HCT116 (cell line): ENCODE measurements around the gene ASCL2. TPM values are rescaled to one million over a fixed set of nuclear protein-coding genes. Genes with fewer than 3 reads are reported as not detected.

Experiments
- ATAC-seq: fragments of 200-7000 bp; cut with Tn5 transposase; 2 replicates; pipeline ENCODE4 v1.9.1; 2020; ENCODE audit warnings: mild to moderate bottlenecking, moderate library complexity
- BruUV-seq: library from RNA; stranded (reverse); fragments of 400-500 nt; replicated peaks from 2 replicates; lab custom pipeline; 2021; lab: Mats Ljungman, UMichigan
- CTCF ChIA-PET: fragments of 300-600 bp; sonication (Branson Sonifier 250); formaldehyde crosslinking; loops from one replicate; lab custom pipeline; 2021; ENCODE audit warnings: antibody characterized with exemption; lab: Charles Lee
- POLR2A ChIA-PET: fragments of 300-600, 350-600 bp; sonication (Branson Sonifier 250); formaldehyde crosslinking; loops from one replicate; lab custom pipeline; 2021; ENCODE audit warnings: antibody characterized with exemption; lab: Charles Lee
- RAD21 ChIA-PET, 2 experiments: fragments of 300-600 bp; sonication (Branson Sonifier 250); formaldehyde crosslinking; loops; one replicate each; lab custom pipeline; 2023; ENCODE audit warnings: low total read pairs in 2 of 2; ENCODE audit not compliant: uncharacterized antibody in 2 of 2, unreplicated experiment in 2 of 2, low non-redundant PET in 1 of 2; lab: Charles Lee
- DNase-seq: peaks from one replicate; pipeline ENCODE4 v3.0.0-alpha.2; 2010; ENCODE audit warnings: low read depth, low spot score
- H2AFZ ChIP-seq: fragments of 200-600 bp; shearing (Covaris generic), sonication (generic); 2 replicates; pipeline ENCODE4 v1.6.1; 2017; ENCODE audit warnings: low read depth, mixed run types, mixed read lengths, antibody characterized with exemption, low read length; ENCODE audit not compliant: poor library complexity, severe bottlenecking
- H3K27ac ChIP-seq: 2 replicates; pipeline ENCODE4 v1.5.1; 2012; ENCODE audit warnings: low read depth, low read length
- H3K27me3 ChIP-seq: fragments of 200-600 bp; sonication (generic); 2 replicates; pipeline ENCODE4 v1.6.1; 2016; ENCODE audit warnings: mixed run types, low read length, mixed read lengths; ENCODE audit not compliant: insufficient read depth
- H3K36me3 ChIP-seq, 2 experiments: fragments of 200-500 bp in 1 of 2; fragments of 200-600 bp in 1 of 2; sonication (Bioruptor generic) in 1 of 2; sonication (generic) in 1 of 2; 2 replicates each; pipeline versions ENCODE4 v1.5.1 to v1.6.1; 2014 to 2016; ENCODE audit warnings: low read length in 2 of 2, inconsistent platforms in 1 of 2, mixed read lengths in 1 of 2, mixed run types in 1 of 2; ENCODE audit not compliant: insufficient read depth in 2 of 2, control insufficient read depth in 1 of 2
- H3K4me1 ChIP-seq, 2 experiments: fragments of 200-600 bp in 1 of 2; sonication (generic) in 1 of 2; 2 replicates each; pipeline versions ENCODE4 v1.5.1 to v1.6.1; 2012 to 2017; ENCODE audit warnings: low read length in 2 of 2, inconsistent platforms in 1 of 2, mild to moderate bottlenecking in 1 of 2, mixed read lengths in 1 of 2, mixed run types in 1 of 2, moderate library complexity in 1 of 2; ENCODE audit not compliant: insufficient read depth in 2 of 2, control insufficient read depth in 1 of 2
- H3K4me2 ChIP-seq: fragments of 200-600 bp; sonication (generic); 2 replicates; pipeline ENCODE4 v1.6.1; 2017; ENCODE audit warnings: mixed run types, low read length, mixed read lengths
- H3K4me3 ChIP-seq, 2 experiments: fragments of 200-600 bp in 1 of 2; sonication (generic) in 1 of 2; replicated peaks in 1 of 2; 2 replicates each; pipeline ENCODE4 v1.5.1; 2011 to 2016; ENCODE audit warnings: low read length in 2 of 2, control low read depth in 1 of 2, low read depth in 1 of 2, mild to moderate bottlenecking in 1 of 2, mixed read lengths in 1 of 2, mixed run types in 1 of 2
- H3K79me2 ChIP-seq: fragments of 200-600 bp; sonication (generic); 2 replicates; pipeline ENCODE4 v1.6.1; 2017; ENCODE audit warnings: mild to moderate bottlenecking, mixed run types, low read length, moderate library complexity, mixed read lengths; ENCODE audit not compliant: insufficient read depth
- H3K9ac ChIP-seq: fragments of 200-600 bp; sonication (generic); 2 replicates; pipeline ENCODE4 v1.6.1; 2016; ENCODE audit warnings: low read length, mixed read lengths
- H3K9me2 ChIP-seq: fragments of 200-600 bp; sonication (generic), shearing (Covaris generic); 2 replicates; pipeline ENCODE4 v1.6.1; 2017; ENCODE audit warnings: mixed run types, mild to moderate bottlenecking, moderate library complexity; ENCODE audit not compliant: insufficient read depth
- H3K9me3 ChIP-seq, 2 experiments: fragments of 200-500 bp in 1 of 2; fragments of 200-600 bp in 1 of 2; sonication (Bioruptor generic) in 1 of 2; sonication (generic) in 1 of 2; 2 replicates each; pipeline ENCODE4 v1.6.1; 2014 to 2017; ENCODE audit warnings: low read length in 2 of 2, mixed read lengths in 2 of 2, inconsistent platforms in 1 of 2, low read depth in 1 of 2, mild to moderate bottlenecking in 1 of 2, mixed run types in 1 of 2, moderate library complexity in 1 of 2; ENCODE audit not compliant: control insufficient read depth in 1 of 2, insufficient read depth in 1 of 2
- H4K20me1 ChIP-seq: fragments of 200-600 bp; sonication (generic), shearing (Covaris generic); 2 replicates; pipeline ENCODE4 v1.6.1; 2017; ENCODE audit warnings: mixed run types, mild to moderate bottlenecking, moderate library complexity; ENCODE audit not compliant: insufficient read depth
- CBX3 ChIP-seq: IDR thresholded peaks from 2 replicates; pipeline ENCODE4 v1.6.1; 2012; ENCODE audit warnings: low read depth
- EZH2phosphoT487 ChIP-seq: fragments of 200-600 bp; IDR thresholded peaks from 2 replicates; pipeline ENCODE4 v1.6.1; 2018; ENCODE audit warnings: antibody characterized with exemption, borderline replicate concordance
- RAD21 ChIP-seq: IDR thresholded peaks from 2 replicates; pipeline ENCODE4 v1.6.1; 2012; ENCODE audit warnings: low read depth, mild to moderate bottlenecking
- YY1 ChIP-seq: IDR thresholded peaks from 2 replicates; pipeline ENCODE4 v1.6.1; 2011; ENCODE audit warnings: low read length, low read depth, moderate library complexity, mild to moderate bottlenecking; ENCODE audit not compliant: insufficient replicate concordance; ENCODE audit errors: extremely low read depth
- intact Hi-C: fragments of 100-400 bp; cut with micrococcal nuclease; formaldehyde crosslinking; loops from 2 replicates; pipeline ENCODE4 v1.10.0; 2022
- total RNA-seq: library from RNA; stranded (reverse); gene quantifications from one replicate; pipeline ENCODE4 v1.2.1, GENCODE V29; 2021; ENCODE audit not compliant: unreplicated experiment
- TF ChIP-seq, protein P1 (sequence below), 3 experiments: fragments of 200-600 bp in 1 of 3; sonication (generic) in 1 of 3; IDR thresholded peaks in 2 of 3; conservative IDR thresholded peaks in 1 of 3; 2 replicates each; pipeline ENCODE4 v1.5.1; 2012 to 2017; ENCODE audit warnings: low read depth in 2 of 3, low read length in 2 of 3, antibody characterized with exemption in 1 of 3, borderline replicate concordance in 1 of 3, control low read depth in 1 of 3, mild to moderate bottlenecking in 1 of 3, mixed read lengths in 1 of 3, mixed run types in 1 of 3, moderate library complexity in 1 of 3; ENCODE audit not compliant: insufficient read depth in 1 of 3

The ASCL2 gene
- total RNA-seq, 1 experiment from 2014 or later: not detected

GRCh38 chr11:2305788-2306451, 35.5 kb upstream of the ASCL2 start:
- H3K9ac ChIP-seq: no peak overlapping the region
- intact Hi-C loops: loop anchor here (1.0 to 5.0 kb wide), 2 partner anchors 96 to 113 kb away; partner anchors contain the start of gene TSSC4
- no peak overlapping the region for H3K27ac ChIP-seq
- H3K9me2 ChIP-seq: no peaks in the 10 kb centered on the region
- ChIA-PET POLR2A (interaction anchor here (1.7 kb wide), 1 partner anchor 114 kb away, joined by 5 read pairs; no protein-coding TSS in a partner anchor), CTCF (interaction anchor here (0.6 to 6.2 kb wide), 14 partner anchors 12 to 225 kb away, joined by 3 to 225 read pairs (median 4); partner anchors contain the start of gene TSSC4), RAD21 (interaction anchor here (0.7 to 3.1 kb wide), 4 partner anchors 85 to 114 kb away, joined by 4 to 56 read pairs (median 24); partner anchors contain the start of gene TSSC4 (in 1 of the 2))
- ATAC-seq (no peak), DNase-seq (no peak)
- H3K27me3 ChIP-seq: no peaks in the 10 kb centered on the region
- BruUV-seq: no TSS peak
- no peak overlapping the region for H3K4me3 ChIP-seq
- H3K79me2 ChIP-seq: no peaks in the 10 kb centered on the region
- H3K9me3 ChIP-seq: no peaks in the 10 kb centered on the region
- no peaks in the 10 kb centered on the region for H3K4me1 ChIP-seq
- no peak overlapping the region for H2AFZ ChIP-seq
- H3K36me3 ChIP-seq: no peaks in the 10 kb centered on the region
- no peak overlapping the region for H3K4me2 ChIP-seq
- H4K20me1 ChIP-seq: no peaks in the 10 kb centered on the region
- TF ChIP-seq YY1: no peak
- TF ChIP-seq EZH2phosphoT487: no peak

- no peaks in the 10 kb centered on the region for H4K20me1 ChIP-seq
- H3K4me2 ChIP-seq: no peak overlapping the region
- H3K79me2 ChIP-seq: no peaks in the 10 kb centered on the region
- H3K27me3 ChIP-seq: no peaks in the 10 kb centered on the region
- peak; percentile 90 for ATAC-seq
- no peak for DNase-seq
- no TSS peak for BruUV-seq
- POLR2A ChIA-PET: interaction anchor here (1.7 kb wide), 1 partner anchor 115 kb away, joined by 5 read pairs; no protein-coding TSS in a partner anchor
- no peaks in the 10 kb centered on the region for H3K9me3 ChIP-seq
- no peaks in the 10 kb centered on the region for H3K9me2 ChIP-seq
- no peak overlapping the region for H3K9ac ChIP-seq
- H3K36me3 ChIP-seq: no peaks in the 10 kb centered on the region
- no peak overlapping the region; the same call in 1 of the 2 replicates for H3K27ac ChIP-seq
- intact Hi-C loops: loop anchor here (1.0 to 5.0 kb wide), 2 partner anchors 97 to 114 kb away; partner anchors contain the start of gene TSSC4
- peak; percentile 95 for TF ChIP-seq RAD21
- no peak for TF ChIP-seq CBX3
- TF ChIP-seq, protein P1, sequence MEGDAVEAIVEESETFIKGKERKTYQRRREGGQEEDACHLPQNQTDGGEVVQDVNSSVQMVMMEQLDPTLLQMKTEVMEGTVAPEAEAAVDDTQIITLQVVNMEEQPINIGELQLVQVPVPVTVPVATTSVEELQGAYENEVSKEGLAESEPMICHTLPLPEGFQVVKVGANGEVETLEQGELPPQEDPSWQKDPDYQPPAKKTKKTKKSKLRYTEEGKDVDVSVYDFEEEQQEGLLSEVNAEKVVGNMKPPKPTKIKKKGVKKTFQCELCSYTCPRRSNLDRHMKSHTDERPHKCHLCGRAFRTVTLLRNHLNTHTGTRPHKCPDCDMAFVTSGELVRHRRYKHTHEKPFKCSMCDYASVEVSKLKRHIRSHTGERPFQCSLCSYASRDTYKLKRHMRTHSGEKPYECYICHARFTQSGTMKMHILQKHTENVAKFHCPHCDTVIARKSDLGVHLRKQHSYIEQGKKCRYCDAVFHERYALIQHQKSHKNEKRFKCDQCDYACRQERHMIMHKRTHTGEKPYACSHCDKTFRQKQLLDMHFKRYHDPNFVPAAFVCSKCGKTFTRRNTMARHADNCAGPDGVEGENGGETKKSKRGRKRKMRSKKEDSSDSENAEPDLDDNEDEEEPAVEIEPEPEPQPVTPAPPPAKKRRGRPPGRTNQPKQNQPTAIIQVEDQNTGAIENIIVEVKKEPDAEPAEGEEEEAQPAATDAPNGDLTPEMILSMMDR (IDR thresholded peaks at IDR 0.05 in 2 of 3, conservative IDR thresholded peaks at IDR 0.05 in 1 of 3; ENCODE audit: borderline replicate concordance in 1 of 3, insufficient read depth in 1 of 3, low read depth in 2 of 3, low read length in 2 of 3): peak; percentile 84 to 92 (median 90)
- no peaks in the 10 kb centered on the region for H3K4me1 ChIP-seq
- CTCF ChIA-PET: interaction anchor here (0.6 to 6.2 kb wide), 16 partner anchors 9 to 226 kb away, joined by 3 to 225 read pairs (median 4); partner anchors contain the start of genes CD81 and TSSC4
- H2AFZ ChIP-seq: no peak overlapping the region
- no peak overlapping the region for H3K4me3 ChIP-seq
- RAD21 ChIA-PET: interaction anchor here (0.7 to 3.1 kb wide), 7 partner anchors 86 to 119 kb away, joined by 3 to 56 read pairs (median 4); partner anchors contain the start of gene TSSC4 (in 1 of the 2)
Measured at GRCh38 chr11:2305140-2305778, 34.9 kb upstream of the ASCL2 start.
